Neural cell (in vitro differentiated cells): Measurements from ENCODE around the gene TNIP2. TPM values are rescaled to one million over a fixed set of nuclear protein-coding genes. Genes with fewer than 3 reads are reported as not detected.
"Not testable (repeated sequence)": the region's sequence is repeated elsewhere in the genome, so short reads cannot be mapped to it uniquely, and the experiment has no call there.

Experiments used
- H2AFZ ChIP-seq: fragments of 200-600, 300-800 bp; sonication (generic), shearing (Covaris generic); 2 replicates; pipeline ENCODE4 v1.6.0; 2014; ENCODE audit warnings: low read depth, mild to moderate bottlenecking, antibody characterized with exemption, low read length, moderate library complexity
- H3F3A ChIP-seq: fragments of 200-600 bp; shearing (Covaris generic); 2 replicates; pipeline ENCODE4 v1.6.1; 2016; ENCODE audit warnings: mild to moderate bottlenecking, moderate library complexity, mixed read lengths, antibody characterized with exemption, low read length; ENCODE audit not compliant: insufficient read depth, poor library complexity, severe bottlenecking
- H3K27ac ChIP-seq: fragments of 200-600, 300-800 bp; sonication (generic), shearing (Covaris generic); 2 replicates; pipeline ENCODE4 v1.5.1; 2014; ENCODE audit warnings: mild to moderate bottlenecking, low read length, moderate library complexity
- H3K27me3 ChIP-seq: fragments of 300-800, 200-600 bp; sonication (generic), shearing (Covaris generic); 2 replicates; pipeline ENCODE4 v1.6.0; 2014; ENCODE audit warnings: mild to moderate bottlenecking, low read depth, low read length, moderate library complexity; ENCODE audit not compliant: insufficient read depth
- H3K36me3 ChIP-seq: fragments of 300-800, 200-600 bp; sonication (generic), shearing (Covaris generic); 2 replicates; pipeline ENCODE4 v1.5.1; 2014; ENCODE audit warnings: mild to moderate bottlenecking, antibody characterized with exemption, low read length, moderate library complexity; ENCODE audit not compliant: insufficient read depth
- H3K4me2 ChIP-seq: fragments of 300-800, 200-600 bp; sonication (generic), shearing (Covaris generic); 2 replicates; pipeline ENCODE4 v1.6.0; 2014; ENCODE audit warnings: mild to moderate bottlenecking, low read length
- H3K4me3 ChIP-seq: fragments of 300-800, 200-600 bp; sonication (generic), shearing (Covaris generic); 2 replicates; pipeline ENCODE4 v1.5.1; 2014; ENCODE audit warnings: mild to moderate bottlenecking, low read length, moderate library complexity
- H3K79me2 ChIP-seq: fragments of 200-600 bp; shearing (Covaris generic); replicated peaks from 2 replicates; pipeline ENCODE4 v1.6.0; 2014; ENCODE audit warnings: mild to moderate bottlenecking, low read length, moderate library complexity; ENCODE audit not compliant: insufficient read depth
- H3K9ac ChIP-seq: fragments of 300-800, 200-600 bp; sonication (generic), shearing (Covaris generic); 2 replicates; pipeline ENCODE4 v1.6.1; 2016; ENCODE audit warnings: mild to moderate bottlenecking, low read length, mixed read lengths
- H3K9me2 ChIP-seq: fragments of 200-600 bp; shearing (Covaris generic); 2 replicates; pipeline ENCODE4 v1.6.1; 2016; ENCODE audit warnings: mild to moderate bottlenecking, low read length, mixed read lengths; ENCODE audit not compliant: insufficient read depth
- H3K9me3 ChIP-seq: fragments of 200-600, 300-800 bp; sonication (generic), shearing (Covaris generic); 2 replicates; pipeline ENCODE4 v1.6.1; 2016; ENCODE audit warnings: mild to moderate bottlenecking, mixed run types, low read length, moderate library complexity, mixed read lengths
- H4K20me1 ChIP-seq: fragments of 200-600 bp; shearing (Covaris generic); 2 replicates; pipeline ENCODE4 v1.6.1; 2016; ENCODE audit warnings: mild to moderate bottlenecking, mixed run types; ENCODE audit not compliant: insufficient read depth
- EP300 ChIP-seq: fragments of 450-650 bp; conservative IDR thresholded peaks from 2 replicates; pipeline ENCODE4 v1.6.1; 2014; ENCODE audit warnings: antibody characterized with exemption, mild to moderate bottlenecking, moderate library complexity; ENCODE audit not compliant: poor library complexity, severe bottlenecking
- EZH2 ChIP-seq: fragments of 200-600, 300-800 bp; shearing (Covaris generic), sonication (generic); IDR thresholded peaks from 2 replicates; pipeline ENCODE4 v1.6.1; 2014; ENCODE audit warnings: antibody characterized with exemption, low read length, borderline replicate concordance, mild to moderate bottlenecking; ENCODE audit not compliant: insufficient read depth, poor library complexity, severe bottlenecking
- MXI1 ChIP-seq: fragments of 450-650 bp; conservative IDR thresholded peaks from 2 replicates; pipeline ENCODE4 v1.6.1; 2014; ENCODE audit warnings: antibody characterized with exemption, mild to moderate bottlenecking; ENCODE audit not compliant: poor library complexity, severe bottlenecking
- POLR2AphosphoS5 ChIP-seq: IDR thresholded peaks from 2 replicates; pipeline ENCODE4 v1.6.1; 2012
- RAD21 ChIP-seq: fragments of 450-650 bp; conservative IDR thresholded peaks from 2 replicates; pipeline ENCODE4 v1.6.1; 2014; ENCODE audit warnings: antibody characterized with exemption, mild to moderate bottlenecking, moderate library complexity
- SMC3 ChIP-seq: fragments of 450-650 bp; conservative IDR thresholded peaks from 2 replicates; pipeline ENCODE4 v1.6.1; 2014; ENCODE audit warnings: antibody characterized with exemption, mild to moderate bottlenecking, moderate library complexity; ENCODE audit not compliant: poor library complexity
- TAF1 ChIP-seq: IDR thresholded peaks from 2 replicates; pipeline ENCODE4 v1.6.1; 2012; ENCODE audit warnings: low read depth
- polyA plus RNA-seq: library from polyadenylated mRNA; depleted of rRNA; stranded (reverse); fragments of >200 nt; gene quantifications from 2 replicates; pipeline ENCODE4 v1.2.3, GENCODE V29; 2014
- TF ChIP-seq, protein P1 (sequence below): fragments of 450-650 bp; IDR thresholded peaks from 2 replicates; pipeline ENCODE4 v1.5.1; 2014; ENCODE audit warnings: antibody characterized with exemption, mild to moderate bottlenecking, moderate library complexity; ENCODE audit not compliant: poor library complexity, severe bottlenecking
- TF ChIP-seq, protein P2 (sequence below): IDR thresholded peaks from 2 replicates; pipeline ENCODE4 v1.6.1; 2012; ENCODE audit warnings: borderline replicate concordance

The TNIP2 gene
- polyA plus RNA-seq, 1 donor from 2014 or later: 13.0 TPM

DNA sequence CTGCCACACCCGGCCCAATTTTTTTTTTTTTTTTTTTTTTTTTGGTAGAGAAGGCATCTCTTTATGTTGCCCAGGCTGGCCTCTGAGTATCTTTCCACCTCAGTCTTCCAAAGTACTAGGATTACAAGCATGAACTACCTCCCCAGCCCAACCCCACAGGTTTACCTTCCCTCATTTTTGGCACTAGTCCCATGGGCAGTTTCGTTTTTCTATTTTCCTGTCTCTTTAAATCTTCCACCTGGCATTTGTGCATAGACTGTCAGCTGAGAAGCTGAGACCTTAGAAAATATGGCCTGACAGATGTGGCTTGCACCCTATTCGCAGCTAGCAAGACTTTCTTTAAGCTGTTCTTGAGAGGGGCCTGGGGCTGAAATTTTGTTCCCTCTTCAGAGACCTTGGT, 27.9 kb downstream of the TNIP2 start:
- Histone ChIP-seq H3K27me3 (no peaks in the 10 kb centered on the region), H3K4me3 (no peak overlapping the region), H3F3A (no peaks in the 10 kb centered on the region), H2AFZ (no peak overlapping the region), H3K36me3 (no peaks in the 10 kb centered on the region), H3K27ac (no peak overlapping the region), H3K9me2 (no peaks in the 10 kb centered on the region), H3K4me2 (no peak overlapping the region), H4K20me1 (no peaks in the 10 kb centered on the region), H3K9ac (no peak overlapping the region), H3K9me3 (no peaks in the 10 kb centered on the region), H3K79me2 (no peaks in the 10 kb centered on the region)
- TF ChIP-seq EZH2: no peak
- TF ChIP-seq RAD21: no peak
- TF ChIP-seq, protein P1, sequence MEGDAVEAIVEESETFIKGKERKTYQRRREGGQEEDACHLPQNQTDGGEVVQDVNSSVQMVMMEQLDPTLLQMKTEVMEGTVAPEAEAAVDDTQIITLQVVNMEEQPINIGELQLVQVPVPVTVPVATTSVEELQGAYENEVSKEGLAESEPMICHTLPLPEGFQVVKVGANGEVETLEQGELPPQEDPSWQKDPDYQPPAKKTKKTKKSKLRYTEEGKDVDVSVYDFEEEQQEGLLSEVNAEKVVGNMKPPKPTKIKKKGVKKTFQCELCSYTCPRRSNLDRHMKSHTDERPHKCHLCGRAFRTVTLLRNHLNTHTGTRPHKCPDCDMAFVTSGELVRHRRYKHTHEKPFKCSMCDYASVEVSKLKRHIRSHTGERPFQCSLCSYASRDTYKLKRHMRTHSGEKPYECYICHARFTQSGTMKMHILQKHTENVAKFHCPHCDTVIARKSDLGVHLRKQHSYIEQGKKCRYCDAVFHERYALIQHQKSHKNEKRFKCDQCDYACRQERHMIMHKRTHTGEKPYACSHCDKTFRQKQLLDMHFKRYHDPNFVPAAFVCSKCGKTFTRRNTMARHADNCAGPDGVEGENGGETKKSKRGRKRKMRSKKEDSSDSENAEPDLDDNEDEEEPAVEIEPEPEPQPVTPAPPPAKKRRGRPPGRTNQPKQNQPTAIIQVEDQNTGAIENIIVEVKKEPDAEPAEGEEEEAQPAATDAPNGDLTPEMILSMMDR: no peak
- no peak for TF ChIP-seq MXI1
- TF ChIP-seq, protein P2, sequence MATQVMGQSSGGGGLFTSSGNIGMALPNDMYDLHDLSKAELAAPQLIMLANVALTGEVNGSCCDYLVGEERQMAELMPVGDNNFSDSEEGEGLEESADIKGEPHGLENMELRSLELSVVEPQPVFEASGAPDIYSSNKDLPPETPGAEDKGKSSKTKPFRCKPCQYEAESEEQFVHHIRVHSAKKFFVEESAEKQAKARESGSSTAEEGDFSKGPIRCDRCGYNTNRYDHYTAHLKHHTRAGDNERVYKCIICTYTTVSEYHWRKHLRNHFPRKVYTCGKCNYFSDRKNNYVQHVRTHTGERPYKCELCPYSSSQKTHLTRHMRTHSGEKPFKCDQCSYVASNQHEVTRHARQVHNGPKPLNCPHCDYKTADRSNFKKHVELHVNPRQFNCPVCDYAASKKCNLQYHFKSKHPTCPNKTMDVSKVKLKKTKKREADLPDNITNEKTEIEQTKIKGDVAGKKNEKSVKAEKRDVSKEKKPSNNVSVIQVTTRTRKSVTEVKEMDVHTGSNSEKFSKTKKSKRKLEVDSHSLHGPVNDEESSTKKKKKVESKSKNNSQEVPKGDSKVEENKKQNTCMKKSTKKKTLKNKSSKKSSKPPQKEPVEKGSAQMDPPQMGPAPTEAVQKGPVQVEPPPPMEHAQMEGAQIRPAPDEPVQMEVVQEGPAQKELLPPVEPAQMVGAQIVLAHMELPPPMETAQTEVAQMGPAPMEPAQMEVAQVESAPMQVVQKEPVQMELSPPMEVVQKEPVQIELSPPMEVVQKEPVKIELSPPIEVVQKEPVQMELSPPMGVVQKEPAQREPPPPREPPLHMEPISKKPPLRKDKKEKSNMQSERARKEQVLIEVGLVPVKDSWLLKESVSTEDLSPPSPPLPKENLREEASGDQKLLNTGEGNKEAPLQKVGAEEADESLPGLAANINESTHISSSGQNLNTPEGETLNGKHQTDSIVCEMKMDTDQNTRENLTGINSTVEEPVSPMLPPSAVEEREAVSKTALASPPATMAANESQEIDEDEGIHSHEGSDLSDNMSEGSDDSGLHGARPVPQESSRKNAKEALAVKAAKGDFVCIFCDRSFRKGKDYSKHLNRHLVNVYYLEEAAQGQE: no peak
- TF ChIP-seq POLR2AphosphoS5: no peak
- no peak for TF ChIP-seq EP300
- TF ChIP-seq SMC3: no peak
- no peak for TF ChIP-seq TAF1

DNA sequence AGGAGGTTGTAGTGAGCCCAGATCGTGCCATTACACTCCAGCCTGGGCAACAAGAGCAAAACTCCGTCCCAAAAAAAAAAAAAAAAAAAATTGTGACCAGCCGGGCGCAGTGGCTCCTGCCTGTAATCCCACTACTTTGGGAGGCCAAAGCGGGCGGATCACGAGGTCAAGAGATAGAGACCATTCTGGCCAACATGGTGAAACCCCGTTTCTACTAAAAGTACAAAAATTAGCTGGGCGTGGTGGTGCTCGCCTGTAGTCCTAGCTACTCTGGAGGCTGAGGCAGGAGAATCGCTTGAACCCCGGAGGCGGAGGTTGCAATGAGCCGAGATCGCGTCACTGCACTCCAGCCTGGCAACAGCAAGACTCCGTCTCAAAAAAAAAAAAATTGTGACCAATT, 29.3 kb downstream of the TNIP2 start:
- not testable (repeated sequence) for H3K4me2 ChIP-seq, H3K9me3 ChIP-seq, H3K79me2 ChIP-seq, H3F3A ChIP-seq, H3K27me3 ChIP-seq, H3K27ac ChIP-seq, H3K4me3 ChIP-seq, H3K36me3 ChIP-seq, H4K20me1 ChIP-seq, H3K9me2 ChIP-seq, H3K9ac ChIP-seq, H2AFZ ChIP-seq

DNA sequence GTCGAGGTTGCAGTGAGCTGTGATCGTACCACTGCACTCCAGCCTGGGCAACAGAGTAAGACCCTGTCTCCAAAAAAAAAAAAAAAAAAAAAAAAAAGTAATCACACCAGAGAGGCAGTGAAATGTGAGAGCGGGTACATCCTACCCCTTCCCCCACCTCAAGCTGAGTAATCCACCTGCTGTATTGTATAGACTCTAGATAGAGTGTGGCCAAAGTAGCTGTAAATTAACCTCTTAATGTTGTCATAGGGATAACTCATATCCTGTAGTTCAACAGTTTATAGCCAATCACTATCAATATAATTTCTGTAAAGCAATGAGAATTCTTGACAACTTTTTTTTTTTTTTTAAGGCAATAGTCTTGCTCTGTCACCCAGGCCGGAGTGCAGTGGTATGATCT, 30.8 kb downstream of the TNIP2 start:
- Histone ChIP-seq H3K27ac (no peak overlapping the region), H3K27me3 (no peaks in the 10 kb centered on the region), H3K79me2 (no peaks in the 10 kb centered on the region), H3K9me3 (no peaks in the 10 kb centered on the region), H4K20me1 (no peaks in the 10 kb centered on the region), H3F3A (no peaks in the 10 kb centered on the region), H3K4me2 (no peak overlapping the region), H2AFZ (no peak overlapping the region), H3K9me2 (no peaks in the 10 kb centered on the region), H3K9ac (no peak overlapping the region), H3K4me3 (no peak overlapping the region), H3K36me3 (no peaks in the 10 kb centered on the region)
- TF ChIP-seq EZH2 (no peak), RAD21 (no peak)
